HG02840 (cell line): Measurements from ENCODE around the gene NME7.
"Not testable (repeated sequence)": the region's sequence is repeated elsewhere in the genome, so short reads cannot be mapped to it uniquely, and the experiment has no call there.

Source experiments
- ATAC-seq: cut with Tn5 transposase; IDR thresholded peaks from one replicate; pipeline ENCODE4 v1.9.1; 2021; ENCODE audit warnings: mild to moderate bottlenecking, moderate library complexity, moderate number of reproducible peaks; ENCODE audit not compliant: unreplicated experiment, low FRiP score

The NME7 gene

GRCh38 chr1:169345511-169345910, 22.1 kb downstream of the NME7 start:
- no peak for ATAC-seq

GRCh38 chr1:169342096-169342495, 25.5 kb downstream of the NME7 start:
- ATAC-seq, result not testable (repeated sequence)

GRCh38 chr1:169340882-169341281, 26.7 kb downstream of the NME7 start:
- no peak for ATAC-seq

- no peak for ATAC-seq
Measured at GRCh38 chr1:169339773-169340172, 27.8 kb downstream of the NME7 start.

- ATAC-seq, result no peak
Measured at GRCh38 chr1:169338617-169339016, 29.0 kb downstream of the NME7 start.

- not testable (repeated sequence) for ATAC-seq
Measured at GRCh38 chr1:169336947-169337715, 30.5 kb downstream of the NME7 start.

GRCh38 chr1:169334727-169335126, 32.9 kb downstream of the NME7 start:
- ATAC-seq, result not testable (repeated sequence)

GRCh38 chr1:169330927-169331326, 36.7 kb downstream of the NME7 start:
- no peak for ATAC-seq

- no peak for ATAC-seq
Measured at GRCh38 chr1:169329383-169329782, 38.2 kb downstream of the NME7 start.

GRCh38 chr1:169327875-169328274, 39.7 kb downstream of the NME7 start:
- no peak for ATAC-seq

GRCh38 chr1:169326956-169327268, 40.7 kb downstream of the NME7 start:
- ATAC-seq, result peak; percentile 88

GRCh38 chr1:169326261-169326955, 41.2 kb downstream of the NME7 start:
- peak; percentile 36 for ATAC-seq

GRCh38 chr1:169325117-169325516, 42.5 kb downstream of the NME7 start:
- ATAC-seq, result no peak

GRCh38 chr1:169322138-169322537, 45.5 kb downstream of the NME7 start:
- ATAC-seq, result no peak

- ATAC-seq, result no peak
Measured at GRCh38 chr1:169321539-169321938, 46.1 kb downstream of the NME7 start.

- no peak for ATAC-seq
Measured at GRCh38 chr1:169318536-169319244, 48.9 kb downstream of the NME7 start.

- ATAC-seq, result no peak
Measured at GRCh38 chr1:169316556-169316955, 51.0 kb downstream of the NME7 start.

GRCh38 chr1:169312084-169312954, 55.3 kb downstream of the NME7 start:
- ATAC-seq, result no peak

- no peak for ATAC-seq
Measured at GRCh38 chr1:169309178-169310166, 58.1 kb downstream of the NME7 start.
